IPS-18a (cell line): ENCODE data around the gene GTF2A1L.
"Not testable (repeated sequence)": the region's sequence is repeated elsewhere in the genome, so short reads cannot be mapped to it uniquely, and the experiment has no call there.

Source experiments
- H3K27ac ChIP-seq: one replicate; pipeline ENCODE4 v1.5.1; 2013; ENCODE audit warnings: low read length
- H3K27me3 ChIP-seq: one replicate; pipeline ENCODE4 v1.6.1; 2013; ENCODE audit warnings: mild to moderate bottlenecking, low read length; ENCODE audit not compliant: control insufficient read depth, insufficient read depth
- H3K36me3 ChIP-seq: one replicate; pipeline ENCODE4 v1.6.1; 2013; ENCODE audit warnings: low read depth, low read length; ENCODE audit not compliant: control insufficient read depth
- H3K4me1 ChIP-seq: one replicate; pipeline ENCODE4 v1.6.1; 2013; ENCODE audit warnings: low read depth, low read length; ENCODE audit not compliant: control insufficient read depth
- H3K4me3 ChIP-seq: one replicate; pipeline ENCODE4 v1.5.1; 2013; ENCODE audit warnings: low read length
- H3K9ac ChIP-seq: one replicate; pipeline ENCODE4 v1.6.1; 2013; ENCODE audit warnings: mild to moderate bottlenecking, low read length, moderate library complexity
- H3K9me3 ChIP-seq: one replicate; pipeline ENCODE4 v1.6.1; 2013; ENCODE audit warnings: low read depth, low read length; ENCODE audit not compliant: control insufficient read depth

Gene GTF2A1L

GRCh38 chr2:48613211-48613610 is 4.4 kb upstream of the GTF2A1L start:
- Histone ChIP-seq H3K27me3 (no peaks in the 10 kb centered on the region), H3K4me3 (no peak overlapping the region), H3K9ac (no peak overlapping the region), H3K9me3 (no peaks in the 10 kb centered on the region), H3K27ac (no peak overlapping the region), H3K4me1 (no peaks in the 10 kb centered on the region), H3K36me3 (no peaks in the 10 kb centered on the region)

- H3K9ac ChIP-seq, H3K27ac ChIP-seq, H3K9me3 ChIP-seq, H3K36me3 ChIP-seq, H3K4me3 ChIP-seq, H3K27me3 ChIP-seq, H3K4me1 ChIP-seq: not testable (repeated sequence)
These were observed 3.1 kb upstream of the GTF2A1L start for GRCh38 chr2:48614581-48614980.

GRCh38 chr2:48619526-48619925 is 1.9 kb downstream of the GTF2A1L start:
- Histone ChIP-seq H3K9ac (no peak overlapping the region), H3K4me1 (no peaks in the 10 kb centered on the region), H3K27me3 (no peaks in the 10 kb centered on the region), H3K27ac (no peak overlapping the region), H3K36me3 (no peaks in the 10 kb centered on the region), H3K9me3 (no peaks in the 10 kb centered on the region), H3K4me3 (no peak overlapping the region)

- no peak overlapping the region for H3K4me3 ChIP-seq
- no peaks in the 10 kb centered on the region for H3K27me3 ChIP-seq
- no peak overlapping the region for H3K9ac ChIP-seq
- no peak overlapping the region for H3K27ac ChIP-seq
- no peaks in the 10 kb centered on the region for H3K4me1 ChIP-seq
- no peaks in the 10 kb centered on the region for H3K36me3 ChIP-seq
- no peaks in the 10 kb centered on the region for H3K9me3 ChIP-seq
These were observed 2.9 kb downstream of the GTF2A1L start for GRCh38 chr2:48620604-48621003.

- H3K4me3 ChIP-seq, H3K4me1 ChIP-seq, H3K9ac ChIP-seq, H3K27ac ChIP-seq, H3K27me3 ChIP-seq, H3K36me3 ChIP-seq, H3K9me3 ChIP-seq: not testable (repeated sequence)
These were observed 5.0 kb downstream of the GTF2A1L start for GRCh38 chr2:48622691-48623090.

GRCh38 chr2:48624696-48625095 is 7.0 kb downstream of the GTF2A1L start:
- H3K4me3 ChIP-seq = no peak overlapping the region
- no peaks in the 10 kb centered on the region for H3K36me3 ChIP-seq
- H3K9me3 ChIP-seq = no peaks in the 10 kb centered on the region
- no peaks in the 10 kb centered on the region for H3K4me1 ChIP-seq
- no peak overlapping the region for H3K27ac ChIP-seq
- no peaks in the 10 kb centered on the region for H3K27me3 ChIP-seq
- no peak overlapping the region for H3K9ac ChIP-seq

GRCh38 chr2:48626047-48626446 is 8.4 kb downstream of the GTF2A1L start:
- H3K27ac ChIP-seq = no peak overlapping the region
- no peaks in the 10 kb centered on the region for H3K36me3 ChIP-seq
- H3K9me3 ChIP-seq = no peaks in the 10 kb centered on the region
- no peaks in the 10 kb centered on the region for H3K27me3 ChIP-seq
- H3K4me3 ChIP-seq = no peak overlapping the region
- H3K4me1 ChIP-seq = no peaks in the 10 kb centered on the region
- no peak overlapping the region for H3K9ac ChIP-seq

GRCh38 chr2:48633143-48633542 is 15.5 kb downstream of the GTF2A1L start:
- H3K27ac ChIP-seq = no peak overlapping the region
- no peak overlapping the region for H3K9ac ChIP-seq
- H3K4me3 ChIP-seq = no peak overlapping the region
- H3K27me3 ChIP-seq = no peaks in the 10 kb centered on the region
- H3K9me3 ChIP-seq = no peaks in the 10 kb centered on the region
- no peaks in the 10 kb centered on the region for H3K36me3 ChIP-seq
- H3K4me1 ChIP-seq = no peaks in the 10 kb centered on the region

GRCh38 chr2:48635786-48636185 is 18.1 kb downstream of the GTF2A1L start:
- H3K36me3 ChIP-seq = no peaks in the 10 kb centered on the region
- H3K4me3 ChIP-seq = no peak overlapping the region
- H3K9ac ChIP-seq = no peak overlapping the region
- no peaks in the 10 kb centered on the region for H3K4me1 ChIP-seq
- no peaks in the 10 kb centered on the region for H3K27me3 ChIP-seq
- no peak overlapping the region for H3K27ac ChIP-seq
- H3K9me3 ChIP-seq = no peaks in the 10 kb centered on the region

- Histone ChIP-seq H3K4me3 (no peak overlapping the region), H3K4me1 (no peaks in the 10 kb centered on the region), H3K36me3 (no peaks in the 10 kb centered on the region), H3K9ac (no peak overlapping the region), H3K27me3 (no peaks in the 10 kb centered on the region), H3K9me3 (no peaks in the 10 kb centered on the region), H3K27ac (no peak overlapping the region)
These were observed 20.6 kb downstream of the GTF2A1L start for GRCh38 chr2:48638261-48638660.

- no peaks in the 10 kb centered on the region for H3K9me3 ChIP-seq
- H3K36me3 ChIP-seq = no peaks in the 10 kb centered on the region
- H3K4me3 ChIP-seq = no peak overlapping the region
- no peak overlapping the region for H3K27ac ChIP-seq
- no peaks in the 10 kb centered on the region for H3K4me1 ChIP-seq
- no peak overlapping the region for H3K9ac ChIP-seq
- H3K27me3 ChIP-seq = no peaks in the 10 kb centered on the region
These were observed 33.6 kb downstream of the GTF2A1L start for GRCh38 chr2:48651158-48651790.

- Histone ChIP-seq H3K4me3 (no peak overlapping the region), H3K27me3 (no peaks in the 10 kb centered on the region), H3K9ac (no peak overlapping the region), H3K4me1 (no peaks in the 10 kb centered on the region), H3K9me3 (no peaks in the 10 kb centered on the region), H3K27ac (no peak overlapping the region), H3K36me3 (no peaks in the 10 kb centered on the region)
These were observed 51.3 kb downstream of the GTF2A1L start for GRCh38 chr2:48668992-48669391.
